Stimulated activated naive CD8-positive, alpha-beta T cell treated with anti-CD3 and anti-CD28 coated beads, Interleukin-15, Interleukin-2, amounts not matched to agents 100 ng/mL and 50 ng/mL, for 24 hours (primary cell): ENCODE results near the gene ABAT.

Source experiments
- H3K27ac Mint-ChIP-seq: one replicate; pipeline ENCODE4 v1.8.0; 2021; ENCODE audit warnings: mild to moderate bottlenecking, mixed read lengths
- H3K27me3 Mint-ChIP-seq: one replicate; pipeline ENCODE4 v1.8.0; 2021; ENCODE audit warnings: mixed read lengths
- H3K36me3 Mint-ChIP-seq: one replicate; pipeline ENCODE4 v1.8.0; 2021; ENCODE audit warnings: low read depth, mixed read lengths
- H3K4me1 Mint-ChIP-seq: one replicate; pipeline ENCODE4 v1.8.0; 2021; ENCODE audit warnings: low read depth, mixed read lengths
- H3K4me3 Mint-ChIP-seq: one replicate; pipeline ENCODE4 v1.8.0; 2021; ENCODE audit warnings: mild to moderate bottlenecking, mixed read lengths
- H3K9me3 Mint-ChIP-seq: one replicate; pipeline ENCODE4 v1.8.0; 2021; ENCODE audit warnings: mixed read lengths

The ABAT gene

DNA sequence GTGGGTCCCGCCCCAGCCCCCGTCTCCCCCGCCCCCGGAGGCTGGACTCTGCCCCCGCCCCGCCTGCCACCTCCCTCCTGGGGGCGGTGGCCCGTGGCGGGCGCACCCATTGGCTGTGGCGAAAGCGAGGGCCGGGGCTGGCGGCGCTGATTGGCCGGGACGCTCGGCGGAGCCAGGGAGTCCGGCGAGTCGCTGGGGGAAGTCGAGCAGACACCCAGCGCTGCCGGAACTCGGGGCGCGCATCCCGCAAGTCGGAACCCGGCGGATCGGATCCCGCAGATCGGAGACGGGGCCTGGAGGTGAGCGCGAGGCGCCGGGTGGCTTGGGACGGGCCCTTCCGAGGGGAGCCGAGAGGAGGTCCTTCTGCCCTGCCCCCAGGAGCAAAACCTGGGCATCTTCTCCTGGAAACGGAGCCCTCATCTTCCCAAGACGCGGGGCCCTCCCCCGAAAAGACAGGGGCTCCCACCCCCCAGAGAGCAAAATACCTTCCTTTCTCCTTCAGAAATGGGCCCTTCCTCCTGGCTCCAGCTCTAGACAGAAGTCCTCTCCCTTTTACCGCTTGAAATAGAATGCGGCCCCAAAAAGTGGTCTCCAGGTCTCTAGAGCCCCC lies at the start of gene ABAT:
TSS of gene ABAT (plus strand) at position 205 of the 610 bp plus-strand sequence. CDS start 61,123 bp downstream, outside the sequence.
- peak within 1 kb of the TSS; percentile 85 for H3K27ac Mint-ChIP-seq
- peak within 1 kb of the TSS; percentile 82 for H3K4me3 Mint-ChIP-seq
- peaks cover 34% of the 10 kb centered on the region for H3K4me1 Mint-ChIP-seq
- H3K9me3 Mint-ChIP-seq, result peaks cover 1% of the 10 kb centered on the region
- H3K27me3 Mint-ChIP-seq, result no peaks in the 10 kb centered on the region
- H3K36me3 Mint-ChIP-seq, result peaks cover 8% of the 10 kb centered on the region

DNA sequence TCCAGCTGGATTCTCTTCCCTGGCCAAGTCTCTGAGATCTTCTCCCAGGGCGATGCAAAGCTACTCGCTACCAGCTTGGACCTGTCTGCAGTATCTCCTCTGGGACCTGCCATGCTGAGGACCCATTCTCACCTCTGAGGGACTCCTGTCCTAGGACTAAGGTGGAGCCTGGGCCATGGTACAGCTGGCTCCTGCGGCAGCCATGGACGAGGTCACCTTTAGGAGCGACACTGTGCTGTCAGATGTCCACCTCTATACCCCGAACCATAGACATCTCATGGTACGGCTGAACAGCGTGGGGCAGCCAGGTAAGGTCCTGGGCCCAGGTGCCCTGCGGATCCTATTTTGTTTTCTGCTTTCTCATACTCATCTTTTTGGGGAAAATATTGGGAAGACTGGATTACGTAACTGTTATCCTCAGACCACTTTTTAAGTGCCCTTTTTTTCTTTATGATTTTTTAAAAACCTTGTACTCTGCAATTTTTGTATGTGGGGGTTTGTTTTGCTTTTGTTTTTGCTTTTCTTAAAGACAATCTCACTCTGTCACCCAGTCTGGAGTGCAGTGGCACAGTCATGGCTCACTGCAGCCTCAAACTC lies 48.8 kb upstream of the ABAT start:
- no peak overlapping the region for H3K27ac Mint-ChIP-seq
- no peaks in the 10 kb centered on the region for H3K27me3 Mint-ChIP-seq
- no peak overlapping the region for H3K4me3 Mint-ChIP-seq
- peaks cover 51% of the 10 kb centered on the region for H3K36me3 Mint-ChIP-seq
- peaks cover 32% of the 10 kb centered on the region for H3K4me1 Mint-ChIP-seq
- no peaks in the 10 kb centered on the region for H3K9me3 Mint-ChIP-seq

DNA sequence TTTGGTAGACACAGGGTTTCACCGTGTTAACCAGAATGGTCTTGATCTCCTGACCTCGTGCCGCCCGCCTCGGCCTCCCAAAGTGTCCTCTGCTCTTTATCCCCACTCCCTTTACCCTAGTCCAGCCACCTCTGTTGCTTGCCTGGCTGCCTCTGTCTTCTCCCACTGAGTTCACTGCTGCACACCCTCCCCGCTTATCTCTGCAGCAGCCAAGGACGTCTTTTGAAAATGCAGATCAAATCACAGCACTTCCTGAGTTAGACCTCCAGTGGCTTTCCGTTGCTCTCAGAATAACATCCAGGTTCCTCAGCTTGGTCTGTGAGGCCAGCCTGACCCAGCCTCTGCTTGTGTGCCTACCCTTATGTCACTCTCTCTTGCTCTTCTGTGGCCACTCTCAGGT lies 47.5 kb upstream of the ABAT start:
- Mint-ChIP-seq H3K27ac (no peak overlapping the region), H3K27me3 (no peaks in the 10 kb centered on the region), H3K4me1 (peaks cover 26% of the 10 kb centered on the region), H3K36me3 (peaks cover 65% of the 10 kb centered on the region), H3K9me3 (no peaks in the 10 kb centered on the region), H3K4me3 (no peak overlapping the region)

DNA sequence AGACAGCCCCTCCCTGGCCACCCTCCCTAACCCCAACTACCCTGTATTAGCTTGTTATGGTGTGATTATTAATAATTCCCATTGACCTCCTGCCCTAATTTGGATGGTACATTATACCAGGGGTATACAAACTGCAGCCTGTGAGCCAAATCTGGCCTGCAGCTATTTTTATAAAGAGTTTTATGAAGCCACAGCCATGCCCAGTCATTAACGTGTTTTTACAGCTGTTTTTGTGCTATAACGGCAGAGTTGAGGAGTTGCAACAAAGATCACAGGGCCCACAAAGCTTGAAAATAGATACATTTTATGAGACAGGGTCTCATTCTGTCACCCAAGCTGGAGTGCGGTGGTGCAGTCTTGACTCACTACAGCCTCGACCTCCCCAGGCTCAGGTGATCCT lies 47.0 kb upstream of the ABAT start:
- peaks cover 69% of the 10 kb centered on the region for H3K36me3 Mint-ChIP-seq
- no peak overlapping the region for H3K27ac Mint-ChIP-seq
- no peak overlapping the region for H3K4me3 Mint-ChIP-seq

DNA sequence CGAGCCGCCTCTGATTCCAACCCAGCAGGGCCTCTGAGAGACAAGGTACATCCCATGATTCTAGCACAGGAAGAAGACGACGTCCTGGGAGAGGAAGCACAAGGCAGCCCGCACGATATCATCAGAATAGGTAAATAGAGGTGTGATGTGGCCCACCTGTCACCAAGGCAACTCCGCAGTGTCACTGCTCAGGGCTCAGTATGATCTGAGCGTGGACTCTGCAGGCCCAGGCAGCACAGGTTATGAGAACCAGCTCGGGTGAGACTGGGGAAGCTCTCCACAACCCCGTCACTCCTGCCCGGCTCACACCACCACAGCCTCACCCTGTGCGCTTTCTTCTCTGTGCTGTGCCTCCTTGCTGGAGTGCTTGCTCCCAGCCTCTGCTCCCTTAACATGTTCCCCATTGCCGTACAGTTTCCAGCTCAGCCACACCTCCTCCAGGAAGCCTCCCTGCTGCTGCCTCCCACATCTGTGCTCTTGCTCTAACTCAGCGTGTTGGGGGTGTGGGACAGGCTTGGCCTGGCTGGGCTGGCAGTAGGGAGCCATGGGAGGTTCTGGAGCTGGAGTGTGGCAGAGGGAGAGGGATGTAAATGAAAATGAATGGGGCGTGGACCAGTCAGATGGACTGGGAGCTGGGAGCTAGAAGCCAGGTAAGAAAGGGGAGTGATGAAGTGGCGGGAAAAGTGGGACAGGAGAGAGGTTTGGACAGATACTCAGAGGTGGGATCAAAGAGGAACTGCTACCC lies 45.3 kb upstream of the ABAT start:
- no peak overlapping the region for H3K4me3 Mint-ChIP-seq

More for the DNA sequence above, 47.0 kb upstream of the ABAT start:
- H3K9me3 Mint-ChIP-seq, result no peaks in the 10 kb centered on the region
- no peaks in the 10 kb centered on the region for H3K27me3 Mint-ChIP-seq
- peaks cover 21% of the 10 kb centered on the region for H3K4me1 Mint-ChIP-seq

DNA sequence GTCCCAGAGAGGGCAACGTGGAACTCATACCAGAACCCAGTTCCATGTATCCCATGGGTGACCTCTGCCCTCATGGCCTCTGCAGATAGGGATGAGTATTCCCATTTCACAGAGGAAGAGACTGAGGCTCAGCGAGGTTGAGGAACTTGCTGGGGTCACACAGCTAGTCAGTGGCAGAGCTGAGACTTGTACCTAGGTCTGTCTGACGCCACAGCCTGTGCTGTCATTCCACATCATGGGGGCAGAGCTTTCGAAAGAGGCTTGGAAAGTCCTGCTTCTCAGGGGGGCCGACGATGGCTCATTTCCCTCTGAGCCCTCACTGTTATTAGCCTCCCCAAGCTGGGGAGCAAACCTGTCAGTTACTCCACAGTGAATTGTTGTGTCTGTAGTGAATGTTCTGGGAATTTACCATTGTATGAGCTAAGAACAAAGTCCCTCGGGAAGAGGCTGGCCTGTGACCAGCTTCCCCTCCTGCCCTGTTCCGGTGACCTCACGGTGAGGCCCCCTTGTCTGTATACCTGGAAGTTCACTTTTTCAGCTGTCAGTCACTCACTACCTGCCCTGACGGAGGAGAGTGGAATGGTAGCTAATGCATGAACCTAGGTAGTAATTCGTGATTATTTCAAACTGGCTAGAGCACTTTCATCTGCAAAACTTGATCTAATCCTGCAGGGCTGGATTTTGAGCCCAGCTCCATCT lies 44.0 kb upstream of the ABAT start:
- no peak overlapping the region for H3K27ac Mint-ChIP-seq
- H3K27me3 Mint-ChIP-seq, result no peaks in the 10 kb centered on the region
- H3K4me3 Mint-ChIP-seq, result no peak overlapping the region
- no peaks in the 10 kb centered on the region for H3K4me1 Mint-ChIP-seq
- peaks cover 71% of the 10 kb centered on the region for H3K36me3 Mint-ChIP-seq
- no peaks in the 10 kb centered on the region for H3K9me3 Mint-ChIP-seq

More for the DNA sequence above, 45.3 kb upstream of the ABAT start:
- Mint-ChIP-seq H3K27me3 (no peaks in the 10 kb centered on the region), H3K36me3 (peaks cover 74% of the 10 kb centered on the region), H3K9me3 (no peaks in the 10 kb centered on the region), H3K4me1 (peaks cover 8% of the 10 kb centered on the region), H3K27ac (no peak overlapping the region)

DNA sequence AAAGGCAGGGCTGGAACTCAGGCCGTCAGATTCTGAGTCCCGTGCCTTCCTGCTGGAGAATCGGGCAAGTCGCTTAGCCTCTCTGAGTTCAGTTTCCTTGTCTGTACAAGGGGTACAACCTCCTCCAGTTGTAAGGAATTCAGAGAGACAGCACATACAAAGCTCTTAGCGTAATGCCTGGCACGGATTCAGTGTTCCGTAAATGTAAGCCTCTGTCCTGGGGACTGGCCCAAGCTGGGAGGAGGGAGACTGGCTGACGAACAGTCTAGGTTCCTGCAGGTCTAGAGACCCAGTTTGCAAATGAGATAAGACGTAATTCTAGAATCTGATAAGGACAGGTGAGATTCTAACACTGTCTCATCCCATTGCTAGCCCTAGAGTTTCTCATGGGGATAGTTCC lies 43.0 kb upstream of the ABAT start:
- no peaks in the 10 kb centered on the region for H3K4me1 Mint-ChIP-seq
- H3K9me3 Mint-ChIP-seq, result no peaks in the 10 kb centered on the region
- H3K36me3 Mint-ChIP-seq, result peaks cover 69% of the 10 kb centered on the region
- no peaks in the 10 kb centered on the region for H3K27me3 Mint-ChIP-seq
- no peak overlapping the region for H3K4me3 Mint-ChIP-seq
- no peak overlapping the region for H3K27ac Mint-ChIP-seq

DNA sequence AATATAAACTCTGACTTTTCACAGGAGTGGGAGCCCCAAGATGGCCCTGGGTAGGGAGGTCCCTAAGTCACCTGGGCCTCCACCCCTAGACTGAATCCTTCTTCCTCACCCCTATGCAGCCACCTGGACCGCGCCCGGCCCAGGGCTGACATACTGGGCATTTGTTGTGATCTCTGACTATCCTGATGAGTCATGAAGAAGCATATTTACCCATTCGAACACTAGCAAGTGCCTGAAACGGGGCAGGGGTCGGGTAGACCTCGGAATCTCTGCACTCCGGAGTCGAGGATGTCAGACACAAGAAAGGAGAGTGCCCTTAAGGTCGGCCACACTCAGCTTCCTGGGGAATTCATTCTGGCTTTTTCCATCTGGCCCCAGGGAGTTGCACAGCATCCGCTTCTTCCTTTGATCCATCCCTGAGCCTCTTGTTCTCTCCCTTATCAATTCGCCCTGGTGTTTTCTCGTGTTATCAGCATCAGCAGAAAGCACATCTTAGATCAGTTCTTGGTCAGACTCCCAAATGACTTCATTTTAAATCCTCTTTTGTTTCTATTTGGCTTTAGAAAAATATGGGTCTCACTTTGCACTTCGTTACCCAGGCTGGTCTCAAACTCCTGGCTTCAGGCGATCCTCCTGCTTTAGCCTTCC lies 42.5 kb upstream of the ABAT start:
- Mint-ChIP-seq H3K4me1 (no peaks in the 10 kb centered on the region), H3K27me3 (no peaks in the 10 kb centered on the region), H3K4me3 (no peak overlapping the region), H3K9me3 (no peaks in the 10 kb centered on the region), H3K36me3 (peaks cover 70% of the 10 kb centered on the region), H3K27ac (no peak overlapping the region)

DNA sequence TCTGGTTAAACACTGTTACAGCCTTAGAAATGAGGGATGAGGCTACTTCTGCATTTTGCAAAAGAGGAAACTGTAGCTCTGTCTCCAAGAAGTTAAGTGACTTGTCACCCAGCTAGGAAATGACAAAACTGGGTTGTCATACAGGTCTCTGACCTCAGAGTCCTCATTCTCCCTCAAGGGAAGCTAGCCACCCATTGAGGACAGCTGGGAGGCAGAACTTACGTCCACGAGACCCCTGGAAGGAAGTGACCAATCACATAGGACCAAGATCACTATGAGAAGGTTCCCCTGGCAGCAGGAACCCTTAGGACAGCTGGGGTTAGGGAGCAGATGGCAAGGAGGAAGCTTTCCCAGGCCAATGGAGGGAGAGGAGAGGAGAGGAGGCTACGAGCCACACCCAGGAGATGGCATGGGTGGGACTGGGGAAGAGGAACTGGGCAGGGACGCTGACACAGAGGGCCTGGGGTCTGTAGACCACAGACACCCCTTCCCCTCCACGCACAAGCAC lies 41.7 kb upstream of the ABAT start:
- Mint-ChIP-seq H3K36me3 (peaks cover 66% of the 10 kb centered on the region), H3K4me1 (no peaks in the 10 kb centered on the region), H3K27me3 (no peaks in the 10 kb centered on the region), H3K27ac (no peak overlapping the region), H3K4me3 (no peak overlapping the region), H3K9me3 (no peaks in the 10 kb centered on the region)

DNA sequence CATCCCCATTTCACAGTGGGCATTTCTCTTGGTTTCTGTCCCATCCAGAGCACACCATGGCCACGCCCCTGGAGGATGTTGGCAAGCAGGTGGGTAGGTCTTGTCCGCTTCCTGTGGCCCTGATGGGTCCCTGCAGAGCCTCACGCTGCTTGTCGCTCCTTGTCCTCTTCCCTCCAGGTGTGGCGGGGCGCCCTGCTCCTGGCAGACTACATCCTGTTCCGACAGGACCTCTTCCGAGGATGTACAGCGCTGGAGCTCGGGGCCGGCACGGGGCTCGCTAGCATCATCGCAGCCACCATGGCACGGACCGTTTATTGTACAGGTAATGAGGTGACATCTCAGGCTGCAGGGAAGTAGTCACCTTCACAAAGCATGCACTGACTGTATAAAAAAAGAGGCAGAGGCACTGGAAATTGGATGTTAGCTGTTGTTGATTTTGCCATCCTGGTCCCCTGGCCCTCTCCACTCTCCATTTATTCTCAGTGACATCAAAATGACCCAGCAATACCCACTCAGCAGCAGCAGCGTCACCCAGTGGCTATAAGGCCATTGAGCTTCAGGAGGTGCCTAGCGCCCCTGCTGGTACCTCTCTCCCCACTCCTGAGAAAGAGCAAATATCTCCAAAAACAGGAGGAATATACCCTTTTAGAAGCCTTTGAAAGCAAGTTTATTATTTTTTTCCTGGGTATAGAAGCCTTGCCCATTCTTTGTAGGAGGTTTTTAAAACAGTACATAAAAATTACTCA lies 39.3 kb upstream of the ABAT start:
- H3K36me3 Mint-ChIP-seq, result peaks cover 63% of the 10 kb centered on the region
- no peaks in the 10 kb centered on the region for H3K9me3 Mint-ChIP-seq
- no peak overlapping the region for H3K4me3 Mint-ChIP-seq
- H3K27me3 Mint-ChIP-seq, result no peaks in the 10 kb centered on the region
- H3K27ac Mint-ChIP-seq, result no peak overlapping the region
- H3K4me1 Mint-ChIP-seq, result no peaks in the 10 kb centered on the region

DNA sequence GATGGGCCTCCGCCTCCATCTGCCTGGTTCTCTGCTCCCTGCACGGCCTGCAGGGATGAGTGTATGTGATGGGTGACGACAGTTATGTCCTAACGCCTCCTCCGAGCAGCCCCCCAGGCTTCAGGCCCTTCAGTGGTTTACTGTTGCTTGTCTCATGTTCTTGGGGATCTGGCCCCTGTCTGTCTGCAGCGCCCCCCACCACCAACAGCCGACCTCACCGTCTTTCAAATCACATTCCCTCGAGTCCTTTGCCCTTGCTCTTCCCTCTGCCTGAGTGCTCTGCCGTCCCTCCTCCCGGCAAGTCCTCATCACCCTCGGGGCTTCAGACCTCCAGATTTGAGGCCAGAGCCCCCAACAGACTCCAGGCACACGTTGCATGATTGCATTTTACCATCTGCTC lies 34.7 kb upstream of the ABAT start:
- Mint-ChIP-seq H3K27ac (no peak overlapping the region), H3K36me3 (peaks cover 74% of the 10 kb centered on the region), H3K4me1 (peaks cover 5% of the 10 kb centered on the region), H3K4me3 (no peak overlapping the region), H3K9me3 (no peaks in the 10 kb centered on the region), H3K27me3 (no peaks in the 10 kb centered on the region)

DNA sequence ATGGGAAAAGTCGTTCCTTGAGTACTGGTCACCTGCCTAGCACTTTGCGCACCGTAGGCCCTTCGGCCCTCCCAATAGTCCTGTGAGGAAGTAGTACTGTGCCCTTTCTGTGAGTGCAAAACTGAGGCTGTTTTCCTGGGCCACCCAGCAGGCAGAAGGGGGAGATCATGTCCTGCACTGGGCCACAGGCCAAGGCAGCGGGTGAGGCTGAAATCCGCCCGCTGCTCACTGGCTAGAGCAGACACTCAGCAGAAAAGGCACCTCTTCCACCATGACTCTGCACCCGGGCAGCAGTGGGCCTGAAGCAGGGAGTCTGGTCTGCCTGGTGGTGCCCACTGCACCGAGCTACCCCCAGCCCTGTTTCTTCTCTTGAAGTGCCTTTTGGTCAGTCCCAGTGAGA lies 32.7 kb upstream of the ABAT start:
- Mint-ChIP-seq H3K27ac (no peak overlapping the region), H3K4me1 (peaks cover 10% of the 10 kb centered on the region), H3K27me3 (no peaks in the 10 kb centered on the region), H3K36me3 (peaks cover 77% of the 10 kb centered on the region), H3K9me3 (no peaks in the 10 kb centered on the region), H3K4me3 (no peak overlapping the region)

DNA sequence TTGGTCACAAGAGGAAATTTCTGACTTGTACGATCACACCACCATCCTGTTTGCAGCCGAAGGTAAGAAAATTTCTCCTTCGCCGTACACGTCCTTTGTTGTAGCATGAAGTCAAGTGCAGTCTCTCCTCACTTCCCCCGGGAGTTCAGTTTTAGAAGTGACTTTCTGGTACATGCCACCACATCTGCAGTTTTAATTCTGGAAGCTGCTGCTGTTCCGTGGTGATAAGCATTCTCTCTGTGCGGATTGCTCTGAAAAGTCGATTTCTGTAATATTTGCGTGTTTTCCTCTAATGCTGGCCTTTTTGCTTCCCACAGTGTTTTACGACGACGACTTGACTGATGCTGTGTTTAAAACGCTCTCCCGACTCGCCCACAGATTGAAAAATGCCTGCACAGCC lies 32.3 kb upstream of the ABAT start:
- no peaks in the 10 kb centered on the region for H3K27me3 Mint-ChIP-seq
- peaks cover 10% of the 10 kb centered on the region for H3K4me1 Mint-ChIP-seq
- H3K4me3 Mint-ChIP-seq, result no peak overlapping the region
- H3K36me3 Mint-ChIP-seq, result peaks cover 79% of the 10 kb centered on the region
- H3K9me3 Mint-ChIP-seq, result no peaks in the 10 kb centered on the region
- no peak overlapping the region for H3K27ac Mint-ChIP-seq
